Measurements from ENCODE around the gene TF.

DNA sequence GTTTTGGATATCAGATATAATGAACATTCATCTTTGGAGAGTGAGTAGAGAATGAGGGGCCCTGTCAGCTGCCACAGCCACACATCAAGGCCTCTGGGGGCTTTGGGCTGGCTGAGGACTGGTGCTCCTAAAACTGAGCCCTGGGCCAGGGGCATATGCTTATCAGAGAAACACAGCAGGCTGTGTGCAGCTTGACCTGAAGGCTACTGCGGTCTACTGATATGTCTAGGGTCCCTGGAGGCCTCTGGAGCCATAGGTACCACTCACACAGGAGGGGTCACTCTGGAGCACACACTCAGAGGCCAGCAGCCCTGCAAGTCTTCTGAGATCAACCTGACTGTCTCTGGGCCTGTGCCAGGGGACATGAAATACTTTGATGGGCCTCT, 7.6 kb downstream of the TF start:
- TF ChIP-seq MYC (IDR thresholded peaks at IDR 0.05; ENCODE audit: insufficient read depth, insufficient read length, insufficient replicate concordance, low read length, severe bottlenecking) (no peak), CHD1 (IDR thresholded peaks at IDR 0.05; ENCODE audit: low read depth, low read length) (no peak), FOXM1 (IDR thresholded peaks at IDR 0.05; ENCODE audit: low read depth, low read length) (no peak), EP300 (IDR thresholded peaks at IDR 0.05; ENCODE audit: borderline replicate concordance in 1 of 2, control insufficient read depth in 1 of 2, low read depth in 2 of 2, low read length in 2 of 2) (no peak), EGR1 (IDR thresholded peaks at IDR 0.05; ENCODE audit: borderline replicate concordance in 1 of 2, low read depth in 2 of 2, low read length in 2 of 2) (no peak)
- TF ChIP-seq, protein P1, sequence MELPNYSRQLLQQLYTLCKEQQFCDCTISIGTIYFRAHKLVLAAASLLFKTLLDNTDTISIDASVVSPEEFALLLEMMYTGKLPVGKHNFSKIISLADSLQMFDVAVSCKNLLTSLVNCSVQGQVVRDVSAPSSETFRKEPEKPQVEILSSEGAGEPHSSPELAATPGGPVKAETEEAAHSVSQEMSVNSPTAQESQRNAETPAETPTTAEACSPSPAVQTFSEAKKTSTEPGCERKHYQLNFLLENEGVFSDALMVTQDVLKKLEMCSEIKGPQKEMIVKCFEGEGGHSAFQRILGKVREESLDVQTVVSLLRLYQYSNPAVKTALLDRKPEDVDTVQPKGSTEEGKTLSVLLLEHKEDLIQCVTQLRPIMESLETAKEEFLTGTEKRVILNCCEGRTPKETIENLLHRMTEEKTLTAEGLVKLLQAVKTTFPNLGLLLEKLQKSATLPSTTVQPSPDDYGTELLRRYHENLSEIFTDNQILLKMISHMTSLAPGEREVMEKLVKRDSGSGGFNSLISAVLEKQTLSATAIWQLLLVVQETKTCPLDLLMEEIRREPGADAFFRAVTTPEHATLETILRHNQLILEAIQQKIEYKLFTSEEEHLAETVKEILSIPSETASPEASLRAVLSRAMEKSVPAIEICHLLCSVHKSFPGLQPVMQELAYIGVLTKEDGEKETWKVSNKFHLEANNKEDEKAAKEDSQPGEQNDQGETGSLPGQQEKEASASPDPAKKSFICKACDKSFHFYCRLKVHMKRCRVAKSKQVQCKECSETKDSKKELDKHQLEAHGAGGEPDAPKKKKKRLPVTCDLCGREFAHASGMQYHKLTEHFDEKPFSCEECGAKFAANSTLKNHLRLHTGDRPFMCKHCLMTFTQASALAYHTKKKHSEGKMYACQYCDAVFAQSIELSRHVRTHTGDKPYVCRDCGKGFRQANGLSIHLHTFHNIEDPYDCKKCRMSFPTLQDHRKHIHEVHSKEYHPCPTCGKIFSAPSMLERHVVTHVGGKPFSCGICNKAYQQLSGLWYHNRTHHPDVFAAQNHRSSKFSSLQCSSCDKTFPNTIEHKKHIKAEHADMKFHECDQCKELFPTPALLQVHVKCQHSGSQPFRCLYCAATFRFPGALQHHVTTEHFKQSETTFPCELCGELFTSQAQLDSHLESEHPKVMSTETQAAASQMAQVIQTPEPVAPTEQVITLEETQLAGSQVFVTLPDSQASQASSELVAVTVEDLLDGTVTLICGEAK (IDR thresholded peaks at IDR 0.05; ENCODE audit: borderline replicate concordance), result no peak
- TF ChIP-seq, protein P2, sequence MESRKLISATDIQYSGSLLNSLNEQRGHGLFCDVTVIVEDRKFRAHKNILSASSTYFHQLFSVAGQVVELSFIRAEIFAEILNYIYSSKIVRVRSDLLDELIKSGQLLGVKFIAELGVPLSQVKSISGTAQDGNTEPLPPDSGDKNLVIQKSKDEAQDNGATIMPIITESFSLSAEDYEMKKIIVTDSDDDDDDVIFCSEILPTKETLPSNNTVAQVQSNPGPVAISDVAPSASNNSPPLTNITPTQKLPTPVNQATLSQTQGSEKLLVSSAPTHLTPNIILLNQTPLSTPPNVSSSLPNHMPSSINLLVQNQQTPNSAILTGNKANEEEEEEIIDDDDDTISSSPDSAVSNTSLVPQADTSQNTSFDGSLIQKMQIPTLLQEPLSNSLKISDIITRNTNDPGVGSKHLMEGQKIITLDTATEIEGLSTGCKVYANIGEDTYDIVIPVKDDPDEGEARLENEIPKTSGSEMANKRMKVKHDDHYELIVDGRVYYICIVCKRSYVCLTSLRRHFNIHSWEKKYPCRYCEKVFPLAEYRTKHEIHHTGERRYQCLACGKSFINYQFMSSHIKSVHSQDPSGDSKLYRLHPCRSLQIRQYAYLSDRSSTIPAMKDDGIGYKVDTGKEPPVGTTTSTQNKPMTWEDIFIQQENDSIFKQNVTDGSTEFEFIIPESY (IDR thresholded peaks at IDR 0.05), result no peak
- TF ChIP-seq, protein P3, sequence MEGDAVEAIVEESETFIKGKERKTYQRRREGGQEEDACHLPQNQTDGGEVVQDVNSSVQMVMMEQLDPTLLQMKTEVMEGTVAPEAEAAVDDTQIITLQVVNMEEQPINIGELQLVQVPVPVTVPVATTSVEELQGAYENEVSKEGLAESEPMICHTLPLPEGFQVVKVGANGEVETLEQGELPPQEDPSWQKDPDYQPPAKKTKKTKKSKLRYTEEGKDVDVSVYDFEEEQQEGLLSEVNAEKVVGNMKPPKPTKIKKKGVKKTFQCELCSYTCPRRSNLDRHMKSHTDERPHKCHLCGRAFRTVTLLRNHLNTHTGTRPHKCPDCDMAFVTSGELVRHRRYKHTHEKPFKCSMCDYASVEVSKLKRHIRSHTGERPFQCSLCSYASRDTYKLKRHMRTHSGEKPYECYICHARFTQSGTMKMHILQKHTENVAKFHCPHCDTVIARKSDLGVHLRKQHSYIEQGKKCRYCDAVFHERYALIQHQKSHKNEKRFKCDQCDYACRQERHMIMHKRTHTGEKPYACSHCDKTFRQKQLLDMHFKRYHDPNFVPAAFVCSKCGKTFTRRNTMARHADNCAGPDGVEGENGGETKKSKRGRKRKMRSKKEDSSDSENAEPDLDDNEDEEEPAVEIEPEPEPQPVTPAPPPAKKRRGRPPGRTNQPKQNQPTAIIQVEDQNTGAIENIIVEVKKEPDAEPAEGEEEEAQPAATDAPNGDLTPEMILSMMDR (IDR thresholded peaks at IDR 0.05 in 2 of 3, conservative IDR thresholded peaks at IDR 0.05 in 1 of 3; ENCODE audit: control insufficient read depth in 2 of 3, extremely low read depth in 1 of 3, insufficient read depth in 1 of 3, low read depth in 3 of 3, low read length in 3 of 3), result no peak

Measured in GM12878 (cell line).